Measurements from ENCODE around the gene PIN1.
A peak's percentile ranks its signal among the peaks of the same experiment; 100 is the strongest.
"Not testable (repeated sequence)": the region's sequence is repeated elsewhere in the genome, so short reads cannot be mapped to it uniquely, and the experiment has no call there.

PIN1 gene

DNA sequence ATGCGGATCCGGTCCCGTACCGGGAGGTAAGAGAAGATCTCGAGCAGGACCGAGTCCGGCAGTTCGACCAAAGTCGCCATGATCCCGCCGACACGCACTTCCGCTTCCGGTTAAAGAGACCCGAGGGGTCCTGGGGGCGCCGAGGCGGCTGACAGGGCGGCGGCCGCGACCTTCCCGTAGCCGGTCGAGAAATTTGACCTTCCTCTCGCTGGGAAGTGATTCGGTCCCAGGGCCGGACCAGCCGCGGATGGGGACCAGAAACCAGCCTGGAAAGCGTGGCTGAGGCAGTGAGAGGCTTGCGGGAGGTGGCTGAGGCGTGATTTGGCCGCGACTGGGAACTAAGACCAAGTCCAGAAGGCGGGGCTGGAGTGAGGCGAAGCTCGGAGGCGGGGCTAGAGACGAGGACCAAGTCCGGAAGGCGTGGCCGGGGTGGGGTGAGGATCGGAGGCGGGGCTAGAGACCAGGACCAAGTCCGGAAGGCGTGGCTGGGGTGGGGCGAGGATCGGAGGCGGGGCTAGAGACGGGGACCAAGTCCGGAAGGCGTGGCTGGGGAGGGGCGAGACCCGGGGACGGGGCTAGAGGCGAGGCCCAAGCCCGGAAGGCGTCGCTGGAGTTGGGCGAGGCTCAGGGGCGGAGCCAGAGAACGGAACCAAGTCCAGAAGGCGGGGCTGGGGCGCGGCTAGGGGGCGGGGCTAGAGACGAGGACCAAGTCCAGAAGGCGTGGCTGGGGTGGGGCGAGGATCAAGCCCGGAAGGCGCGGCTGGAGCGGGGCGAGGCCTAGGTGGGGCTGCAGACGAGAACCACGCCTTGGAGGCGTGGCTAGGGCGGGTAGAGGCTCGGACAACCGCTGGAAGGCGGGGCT, 16.2 kb upstream of the PIN1 start, which contains the start of gene FBXL12:
Gene FBXL12 (minus strand): TSS at position 346 of the 862 bp plus-strand sequence. CDS start 266 bp downstream, at position 80.
- peak; percentile 100 for DNase-seq

DNA sequence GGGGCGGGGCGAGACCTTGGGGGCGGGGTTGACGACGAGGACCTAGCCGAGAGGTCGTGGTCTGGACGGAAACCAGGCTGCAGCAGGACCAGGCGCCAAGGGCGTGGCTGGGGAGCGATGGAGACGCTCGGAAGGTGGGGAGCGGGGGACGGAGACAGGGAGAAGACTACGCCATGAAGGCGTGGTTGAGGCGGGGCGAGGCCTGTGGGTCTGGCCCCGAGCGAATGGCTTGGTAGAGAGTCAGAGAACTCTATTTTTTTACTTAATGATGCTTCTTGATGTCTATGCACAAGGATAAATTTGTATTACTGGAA, 15.6 kb upstream of the PIN1 start:
- no peak for DNase-seq

DNA sequence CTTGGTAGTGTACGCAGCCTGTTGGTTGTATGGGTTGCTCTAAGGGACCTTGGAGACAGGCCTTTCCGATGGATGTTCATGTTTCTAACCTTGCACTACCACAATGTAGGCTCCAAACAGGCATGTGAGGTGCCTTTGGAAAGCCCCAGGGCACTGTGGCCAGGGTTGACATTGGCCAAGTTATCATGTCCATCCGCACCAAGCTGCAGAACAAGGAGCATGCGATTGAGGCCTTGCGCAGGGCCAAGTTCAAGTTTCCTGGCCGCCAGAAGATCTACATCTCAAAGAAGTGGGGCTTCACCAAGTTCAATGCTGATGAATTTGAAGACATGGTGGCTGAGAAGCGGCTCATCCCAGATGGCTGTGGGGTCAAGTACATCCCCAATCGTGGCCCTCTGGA, 15.1 kb upstream of the PIN1 start:
- DNase-seq: not testable (repeated sequence)

DNA sequence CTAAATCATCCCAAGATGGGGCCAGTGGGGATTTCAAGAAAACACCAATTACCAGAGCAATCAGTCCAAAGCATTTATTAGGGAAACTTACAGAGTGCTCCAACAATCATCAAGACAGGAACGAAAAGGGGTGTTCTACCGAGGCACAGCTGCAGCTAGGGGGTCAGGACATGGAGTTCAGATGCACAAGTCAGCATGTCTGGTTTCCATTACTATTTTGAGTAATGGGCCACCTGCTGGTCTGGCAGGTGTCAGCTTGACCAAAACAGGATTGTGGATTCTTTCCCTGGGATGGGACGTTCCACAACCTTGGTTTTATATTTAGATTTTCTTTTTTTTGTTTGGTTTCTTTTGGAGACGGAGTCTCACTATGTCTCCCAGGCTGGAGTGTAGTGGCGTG, 11.3 kb upstream of the PIN1 start:
- DNase-seq: no peak

DNA sequence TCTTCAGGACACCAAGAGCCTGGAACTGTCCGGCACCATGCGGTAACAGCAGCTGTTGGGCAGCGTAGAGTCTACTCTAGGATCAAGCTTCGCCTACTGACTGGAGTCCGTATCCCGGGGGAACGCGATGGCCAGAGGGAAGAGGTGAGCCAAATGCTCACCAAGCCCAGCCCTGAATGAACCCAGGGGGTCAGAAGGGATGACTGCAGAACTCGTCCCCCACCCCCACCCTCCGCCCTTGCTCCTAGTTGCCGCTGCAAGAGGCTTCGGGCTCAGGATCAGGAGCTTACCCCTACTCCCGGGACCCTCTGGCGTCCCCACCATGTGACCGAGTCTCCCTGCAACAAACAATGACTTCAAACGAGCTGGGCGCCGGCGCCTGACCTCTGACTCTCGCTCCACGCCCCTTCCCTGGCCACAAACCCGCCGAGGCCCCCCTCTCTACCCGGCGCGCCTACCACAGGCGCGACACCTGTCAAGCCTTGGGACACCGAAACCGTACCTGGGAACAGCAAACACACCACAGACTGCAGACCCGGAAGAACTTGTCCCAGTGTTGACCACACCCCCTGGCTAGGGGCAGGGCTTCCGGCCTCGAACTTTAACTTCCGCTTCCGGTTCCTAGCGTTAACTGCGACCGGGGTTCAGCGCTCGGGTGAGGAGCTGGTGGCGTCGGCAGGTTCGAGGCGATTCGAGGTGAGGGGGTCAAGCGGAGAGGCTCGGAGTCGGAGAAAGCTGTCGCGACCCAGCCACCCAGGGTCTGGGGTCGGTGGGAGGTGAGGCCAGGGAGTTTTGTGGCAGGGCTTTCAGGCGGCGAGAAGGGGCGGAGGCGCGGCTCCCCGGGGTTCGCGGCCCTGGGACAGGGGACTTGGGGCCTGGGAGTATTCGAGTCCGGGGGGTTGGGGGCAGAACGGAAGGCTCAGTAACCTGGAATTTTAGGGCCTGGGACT, 7.6 kb upstream of the PIN1 start, which contains the start of gene UBL5:
Gene UBL5 (plus strand): TSS at position 630 of the 950 bp plus-strand sequence. CDS start 420 bp downstream, outside the sequence.
- peak; percentile 87 for DNase-seq

DNA sequence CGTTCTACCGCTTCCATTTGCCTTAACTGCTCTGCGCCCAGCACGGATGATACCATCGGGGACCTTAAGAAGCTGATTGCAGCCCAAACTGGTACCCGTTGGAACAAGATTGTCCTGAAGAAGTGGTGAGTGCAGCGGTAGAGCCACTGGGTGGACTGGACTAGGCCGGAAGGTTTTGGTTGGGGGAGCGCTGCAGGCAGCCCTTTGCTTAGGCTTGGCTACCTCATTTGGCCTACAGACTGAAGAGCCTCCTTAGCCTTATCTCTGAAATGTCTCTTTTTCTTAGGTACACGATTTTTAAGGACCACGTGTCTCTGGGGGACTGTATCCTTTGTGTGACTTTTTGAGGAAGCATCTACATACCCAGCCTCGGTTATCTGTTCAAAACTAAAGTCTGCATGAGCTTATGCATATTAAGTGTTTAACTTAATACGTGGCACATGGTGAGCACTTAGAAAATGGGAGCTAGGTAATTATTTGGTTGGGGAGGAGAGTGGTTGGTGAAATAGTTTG, 6.5 kb upstream of the PIN1 start:
- DNase-seq: no peak

DNA sequence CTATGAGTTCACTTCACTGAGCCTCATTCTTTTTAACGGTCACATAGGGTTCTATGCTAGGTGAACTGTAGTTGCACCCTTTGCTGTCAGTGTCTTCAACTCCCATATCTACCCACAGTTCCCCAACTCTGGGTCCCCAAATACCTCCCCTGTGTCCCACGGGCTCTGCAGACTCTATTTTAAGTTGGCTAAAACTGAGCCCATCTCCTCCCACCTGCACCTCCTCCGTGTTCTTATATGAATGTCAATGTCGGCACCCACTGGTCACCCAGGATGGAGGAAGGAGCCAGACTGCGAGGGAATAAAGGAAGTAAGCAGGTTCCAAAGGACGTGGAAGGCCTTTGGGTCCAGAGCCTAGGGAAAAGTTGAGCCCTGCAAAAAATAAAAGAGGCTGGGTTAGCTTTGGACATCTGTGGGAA, 802 bp upstream of the PIN1 start:
- DNase-seq: no peak

DNA sequence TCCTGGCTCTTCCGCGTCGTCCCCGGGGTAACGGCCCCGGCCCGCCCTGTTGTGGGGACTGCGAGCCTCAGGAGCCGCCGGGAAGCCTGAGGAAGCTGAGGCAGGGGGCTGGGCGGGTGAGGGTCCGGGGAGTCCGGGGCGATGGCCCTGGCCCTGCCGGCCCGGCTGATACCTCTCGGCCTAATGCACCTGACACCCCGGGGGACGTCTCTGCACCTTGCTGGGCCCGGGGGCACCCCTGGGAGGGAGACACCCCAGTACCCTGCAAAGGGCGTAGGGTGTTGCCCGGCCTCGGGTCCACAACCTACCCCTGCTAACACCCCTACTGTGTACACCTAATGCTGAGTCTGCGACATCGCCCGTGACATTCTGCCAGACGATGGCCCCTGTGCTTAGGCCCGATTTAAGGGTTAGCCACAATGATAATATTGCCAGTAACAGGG, 410 bp downstream of the PIN1 start:
- no peak for DNase-seq

DNA sequence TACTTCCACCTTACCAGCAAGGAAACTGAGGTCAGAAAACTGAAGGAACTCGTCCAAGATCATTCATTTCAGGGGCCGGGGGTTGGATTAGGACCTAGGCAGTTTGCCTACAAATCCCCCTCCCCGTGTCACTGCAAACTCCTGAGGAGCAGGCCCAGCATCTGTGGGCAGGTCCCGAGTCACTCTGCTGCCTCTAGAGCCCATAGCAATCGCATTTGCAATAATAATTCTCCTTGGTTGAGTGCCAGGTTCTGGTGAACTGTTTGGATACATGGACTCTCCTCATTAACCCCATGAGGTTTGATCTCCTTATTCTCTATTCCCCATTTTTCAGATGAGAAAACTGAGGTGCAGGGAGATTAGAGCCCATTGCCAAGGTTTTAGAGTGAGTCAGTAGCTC, 903 bp downstream of the PIN1 start:
- no peak for DNase-seq

DNA sequence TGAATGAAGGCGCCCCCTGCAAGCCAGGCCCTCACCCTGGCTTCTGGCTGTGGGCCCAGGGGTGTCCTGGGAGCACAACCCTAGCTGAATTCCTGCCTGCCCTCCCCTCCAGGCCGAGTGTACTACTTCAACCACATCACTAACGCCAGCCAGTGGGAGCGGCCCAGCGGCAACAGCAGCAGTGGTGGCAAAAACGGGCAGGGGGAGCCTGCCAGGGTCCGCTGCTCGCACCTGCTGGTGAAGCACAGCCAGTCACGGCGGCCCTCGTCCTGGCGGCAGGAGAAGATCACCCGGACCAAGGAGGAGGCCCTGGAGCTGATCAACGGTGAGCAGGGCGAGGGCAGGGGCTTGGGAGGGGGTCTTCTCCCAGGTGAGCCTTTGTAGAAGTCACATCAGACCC, 3.2 kb downstream of the PIN1 start:
- DNase-seq: no peak

DNA sequence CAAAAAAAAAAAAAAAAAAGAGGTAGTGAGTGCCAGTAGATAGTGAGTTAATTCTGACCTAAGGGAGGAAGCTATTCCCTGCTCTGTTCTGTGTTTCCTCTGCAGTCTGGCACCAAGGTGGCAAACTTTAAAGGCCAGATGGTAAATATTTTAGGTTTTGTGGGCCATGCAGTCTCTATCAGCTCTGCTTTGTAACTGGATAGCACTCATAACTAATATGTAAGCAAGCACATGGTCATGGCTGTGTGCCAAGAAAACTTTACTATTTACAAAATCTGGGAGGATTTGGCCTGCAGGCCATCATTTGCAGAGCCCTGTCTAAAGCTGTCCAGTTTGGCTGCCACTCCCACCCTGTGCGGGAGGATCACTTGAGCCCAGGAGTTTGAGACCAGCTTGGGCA, 4.3 kb downstream of the PIN1 start:
- DNase-seq: no peak

DNA sequence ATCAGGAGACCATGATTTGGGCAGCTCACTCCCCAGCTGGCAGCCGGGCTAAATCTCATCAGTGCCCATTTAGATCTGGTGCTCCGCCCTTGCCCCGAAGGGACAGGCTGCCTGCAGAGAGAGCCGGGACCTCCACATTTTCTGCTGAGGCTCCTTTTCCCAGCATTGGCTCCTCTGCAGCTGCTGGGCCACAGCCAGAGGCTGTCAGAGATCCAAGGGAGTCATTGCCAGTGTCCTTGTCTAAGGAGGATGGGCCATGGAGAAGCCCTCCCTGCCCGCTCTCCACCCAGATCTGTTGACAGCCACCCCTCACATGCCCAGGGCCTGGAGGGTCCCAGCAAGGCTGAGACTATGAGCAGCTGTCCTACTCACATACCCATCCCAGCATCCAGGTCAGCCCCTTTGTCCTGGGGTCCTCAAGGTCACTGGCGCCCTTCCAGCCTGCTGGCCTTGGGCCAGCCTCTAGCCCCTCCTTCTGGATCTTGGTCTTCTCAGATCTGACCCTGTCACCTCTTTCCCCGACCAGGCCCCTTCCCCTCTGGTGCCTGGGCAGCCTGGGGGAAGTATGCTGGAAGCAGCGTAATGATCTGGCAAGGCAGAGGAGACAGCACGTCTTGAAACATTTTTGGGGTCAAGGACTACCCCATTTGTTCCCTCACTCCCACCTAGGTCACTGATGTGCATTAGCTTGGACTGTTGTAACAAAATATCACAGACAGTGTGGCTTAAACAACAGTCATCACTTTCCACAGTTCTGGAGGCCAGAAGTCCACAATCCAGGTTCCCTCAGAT, 7.9 kb downstream of the PIN1 start:
- no peak for DNase-seq

DNA sequence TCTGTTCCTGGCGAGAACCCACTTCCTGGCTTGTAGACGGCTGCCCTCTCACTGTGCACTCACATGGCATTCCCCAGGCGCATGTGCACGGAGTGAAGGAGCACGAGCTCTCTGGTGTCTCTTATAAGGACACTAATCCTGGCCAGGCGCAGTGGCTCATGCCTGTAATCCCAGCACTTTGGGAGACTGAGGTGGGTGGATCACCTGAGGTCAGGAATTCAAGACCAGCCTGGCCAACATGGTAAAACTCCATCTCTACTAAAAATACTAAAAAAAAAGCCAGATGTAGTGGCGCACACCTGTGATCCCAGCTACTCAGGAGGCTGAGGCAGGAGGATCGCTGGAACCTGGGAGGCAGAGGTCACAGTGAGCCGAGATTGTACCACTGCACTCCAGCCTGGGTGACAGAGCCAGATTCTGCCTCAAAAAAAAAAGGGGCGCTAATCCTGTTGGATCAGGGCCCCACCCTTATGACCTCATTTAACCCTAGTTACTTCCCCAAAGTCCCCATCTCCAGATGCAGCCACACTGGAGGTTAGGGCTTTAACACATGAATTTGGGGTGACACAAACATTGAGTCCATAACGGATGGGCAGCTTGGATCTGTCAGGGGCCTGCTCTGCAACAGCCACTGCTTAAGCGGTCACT, 8.6 kb downstream of the PIN1 start:
- DNase-seq: not testable (repeated sequence)

DNA sequence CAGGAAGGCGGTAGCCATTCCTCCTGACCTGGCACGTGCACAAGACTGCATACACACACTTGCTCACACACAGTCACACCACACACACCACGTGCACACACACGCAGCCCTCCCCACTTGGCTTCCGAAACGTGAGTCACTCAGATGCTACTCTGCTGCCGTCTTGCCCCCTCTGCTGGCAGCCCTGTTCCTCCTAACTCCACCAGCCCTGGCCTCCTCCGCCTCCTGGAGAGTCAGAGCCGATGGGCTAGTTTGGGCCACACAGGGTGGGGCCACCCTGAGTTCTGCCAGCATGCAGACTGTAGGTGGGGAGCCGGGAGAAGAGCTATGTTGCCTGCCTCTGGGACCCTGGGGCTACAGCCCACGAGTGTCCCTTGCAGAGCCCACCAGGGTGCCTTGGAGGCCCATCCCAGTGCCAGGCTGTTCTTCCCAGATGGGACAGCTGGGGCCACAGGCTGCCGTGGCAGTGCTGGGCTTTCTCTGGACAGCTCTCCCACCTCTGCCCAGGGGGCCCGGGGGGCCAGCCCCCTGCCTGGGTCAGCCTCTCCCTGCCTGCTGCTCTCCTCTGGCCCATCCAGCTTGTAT, 12.1 kb downstream of the PIN1 start:
- no peak for DNase-seq

DNA sequence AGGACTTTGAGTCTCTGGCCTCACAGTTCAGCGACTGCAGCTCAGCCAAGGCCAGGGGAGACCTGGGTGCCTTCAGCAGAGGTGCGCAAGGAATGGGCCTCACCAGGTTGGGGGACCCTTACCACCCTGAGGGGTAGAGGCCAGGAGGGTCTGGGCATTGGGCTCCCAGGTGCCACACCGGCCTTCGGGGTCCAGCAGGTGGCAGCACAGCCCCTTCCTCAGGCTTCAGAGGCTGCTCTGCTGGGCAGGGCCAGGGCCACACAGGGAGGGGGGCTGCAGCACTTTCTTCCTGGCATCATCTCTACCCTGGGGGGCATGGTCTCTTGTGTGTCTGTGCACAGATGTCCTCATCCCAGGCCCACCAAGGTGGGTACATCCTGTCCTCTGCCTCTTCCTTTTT, 12.9 kb downstream of the PIN1 start:
- DNase-seq: no peak

DNA sequence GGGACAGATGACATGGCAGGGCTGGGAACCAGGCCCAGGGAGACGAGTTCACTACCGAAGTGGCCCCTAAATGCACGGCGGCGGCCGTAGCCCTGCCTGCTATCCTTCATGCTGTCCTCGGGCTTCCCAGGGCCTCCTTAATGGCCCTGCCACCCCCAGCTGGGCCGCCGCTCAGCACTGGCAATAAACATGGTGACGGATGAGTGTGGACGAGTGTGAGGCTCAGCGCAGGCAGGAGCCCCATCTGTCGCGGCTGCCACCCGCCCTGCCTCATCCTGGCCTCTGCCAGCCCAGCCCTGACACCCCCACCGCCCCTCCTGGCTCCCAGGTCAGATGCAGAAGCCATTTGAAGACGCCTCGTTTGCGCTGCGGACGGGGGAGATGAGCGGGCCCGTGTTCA, 13.6 kb downstream of the PIN1 start:
- no peak for DNase-seq

DNA sequence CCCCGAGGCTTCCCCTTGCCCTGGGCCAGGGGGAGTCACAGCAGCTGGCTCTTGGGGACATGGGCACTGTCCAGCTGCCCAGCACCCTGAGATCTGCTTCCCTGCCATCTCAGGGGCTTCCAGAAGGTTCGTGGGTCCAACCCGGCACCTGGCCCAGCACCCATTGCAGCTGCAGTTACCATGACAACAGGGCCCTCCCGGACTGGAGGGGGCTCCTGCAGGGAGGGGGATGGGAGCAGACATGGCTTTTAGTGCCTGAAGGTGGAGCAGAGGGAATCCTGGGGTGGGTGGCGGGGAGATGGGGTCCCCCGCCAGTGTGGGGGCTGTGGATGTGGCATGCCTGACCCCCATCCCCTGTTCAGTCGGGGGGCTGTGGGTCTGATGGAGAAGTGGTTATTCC, 14.7 kb downstream of the PIN1 start:
- DNase-seq: no peak

DNA sequence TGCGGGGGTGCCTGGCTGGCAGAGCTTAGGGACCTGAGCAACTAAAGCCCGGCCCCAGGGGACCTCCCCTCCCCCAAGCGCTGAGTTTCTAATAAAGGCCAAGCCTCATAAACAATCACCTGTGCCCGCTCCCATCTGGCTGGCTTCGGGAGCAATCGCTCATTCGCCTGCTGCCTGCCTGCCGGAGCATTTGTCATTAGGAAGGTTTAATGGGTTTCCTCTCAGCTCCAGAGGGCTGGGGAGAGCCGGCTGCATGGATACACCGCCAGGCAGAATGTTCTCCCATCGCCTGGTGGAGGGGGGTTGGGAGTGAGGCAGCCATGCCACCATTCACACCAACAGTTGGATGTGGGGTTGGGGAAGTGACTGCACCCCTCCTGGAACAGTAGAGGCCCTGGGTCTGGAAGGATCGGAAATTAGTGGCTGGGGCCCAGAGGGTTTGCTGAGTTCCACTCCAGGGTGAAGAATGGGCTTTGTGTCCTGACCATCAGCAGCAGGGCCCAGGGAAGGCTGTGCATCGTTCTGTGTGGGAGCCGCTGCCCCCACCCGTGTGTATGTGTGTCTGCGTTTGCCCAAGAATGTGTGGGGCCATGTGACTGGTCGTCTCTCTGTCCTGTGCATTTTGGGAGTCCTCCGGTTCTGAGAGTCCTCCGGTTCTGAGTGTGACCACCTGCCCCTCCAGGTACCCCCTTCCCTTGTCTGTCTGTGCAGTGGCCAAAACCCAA, 15.3 kb downstream of the PIN1 start:
- no peak for DNase-seq

DNA sequence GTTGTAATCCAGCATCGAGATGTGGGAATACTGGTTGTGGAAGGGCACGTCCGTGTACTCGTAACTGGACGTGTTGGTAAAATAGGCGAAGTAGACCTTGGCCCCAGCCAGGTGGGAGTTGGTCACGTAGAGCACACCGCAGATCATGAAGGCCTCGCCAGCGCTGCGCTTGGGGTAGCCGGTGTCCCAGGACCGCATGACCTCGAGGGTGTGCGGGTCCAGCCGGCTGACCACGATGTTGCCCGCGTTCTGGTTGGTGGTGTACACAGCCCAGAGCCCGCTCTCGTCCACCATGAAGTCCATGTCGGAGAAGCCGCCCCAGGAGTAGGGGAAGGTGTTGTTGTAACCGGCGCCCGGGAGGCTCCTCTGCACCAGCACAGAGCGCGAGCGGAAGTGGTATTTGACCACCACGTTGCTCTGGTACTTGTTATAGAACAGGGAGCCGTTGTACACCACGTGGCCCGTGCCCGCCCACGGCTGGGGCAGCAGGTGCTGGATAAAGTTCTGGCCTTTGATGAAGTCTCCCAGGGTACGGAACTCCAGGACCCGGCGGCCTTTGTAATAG, 19.2 kb downstream of the PIN1 start:
- no peak for DNase-seq

DNA sequence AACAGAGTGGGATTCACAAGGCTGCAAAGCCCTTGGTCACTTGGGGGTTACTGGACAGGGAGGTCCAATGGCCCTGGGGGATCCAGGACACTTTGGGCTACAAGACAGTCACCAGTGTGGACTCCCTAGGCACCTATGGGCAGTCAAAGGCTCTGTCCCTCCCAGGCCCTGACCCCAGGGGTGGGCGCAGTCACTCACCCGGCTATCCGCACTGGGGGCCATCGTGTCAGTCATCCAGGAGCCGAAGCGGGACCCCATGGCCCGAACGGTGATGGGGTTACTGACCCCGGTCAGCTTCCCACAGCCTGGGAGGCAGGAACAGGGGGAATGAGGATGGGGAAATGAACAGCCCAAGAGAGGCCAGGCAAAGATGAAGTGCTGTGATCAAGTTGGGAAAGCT, 21.5 kb downstream of the PIN1 start:
- no peak for DNase-seq
